Measurements from ENCODE around the gene NUP205. TPM values are rescaled to one million over a fixed set of nuclear protein-coding genes. Genes with fewer than 3 reads are reported as not detected.

NUP205 gene
- total and polyA plus RNA-seq, 2 of the 13 experiments (the other 11 are each of a cell fraction or from before 2014, with no cell fraction given) = 46.2 to 87.2 TPM

GRCh38 chr7:135557455-135558336 lies at the start of gene NUP205 (continued):
- TF ChIP-seq ATF7 (IDR thresholded peaks at IDR 0.05) = no peak
- 0 out of 2 replicates have a peak, but pooled peaks have one; percentile 33 for TF ChIP-seq ATF7 (CRISPR knock-in tag; IDR thresholded peaks at IDR 0.05)
- TF ChIP-seq, protein P1, sequence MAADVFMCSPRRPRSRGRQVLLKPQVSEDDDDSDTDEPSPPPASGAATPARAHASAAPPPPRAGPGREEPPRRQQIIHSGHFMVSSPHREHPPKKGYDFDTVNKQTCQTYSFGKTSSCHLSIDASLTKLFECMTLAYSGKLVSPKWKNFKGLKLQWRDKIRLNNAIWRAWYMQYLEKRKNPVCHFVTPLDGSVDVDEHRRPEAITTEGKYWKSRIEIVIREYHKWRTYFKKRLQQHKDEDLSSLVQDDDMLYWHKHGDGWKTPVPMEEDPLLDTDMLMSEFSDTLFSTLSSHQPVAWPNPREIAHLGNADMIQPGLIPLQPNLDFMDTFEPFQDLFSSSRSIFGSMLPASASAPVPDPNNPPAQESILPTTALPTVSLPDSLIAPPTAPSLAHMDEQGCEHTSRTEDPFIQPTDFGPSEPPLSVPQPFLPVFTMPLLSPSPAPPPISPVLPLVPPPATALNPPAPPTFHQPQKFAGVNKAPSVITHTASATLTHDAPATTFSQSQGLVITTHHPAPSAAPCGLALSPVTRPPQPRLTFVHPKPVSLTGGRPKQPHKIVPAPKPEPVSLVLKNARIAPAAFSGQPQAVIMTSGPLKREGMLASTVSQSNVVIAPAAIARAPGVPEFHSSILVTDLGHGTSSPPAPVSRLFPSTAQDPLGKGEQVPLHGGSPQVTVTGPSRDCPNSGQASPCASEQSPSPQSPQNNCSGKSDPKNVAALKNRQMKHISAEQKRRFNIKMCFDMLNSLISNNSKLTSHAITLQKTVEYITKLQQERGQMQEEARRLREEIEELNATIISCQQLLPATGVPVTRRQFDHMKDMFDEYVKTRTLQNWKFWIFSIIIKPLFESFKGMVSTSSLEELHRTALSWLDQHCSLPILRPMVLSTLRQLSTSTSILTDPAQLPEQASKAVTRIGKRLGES (CRISPR knock-in tag; IDR thresholded peaks at IDR 0.05; ENCODE audit: borderline replicate concordance) = no peak
- TF ChIP-seq TBP (CRISPR knock-in tag; IDR thresholded peaks at IDR 0.05) = no peak
- TF ChIP-seq, protein P2, sequence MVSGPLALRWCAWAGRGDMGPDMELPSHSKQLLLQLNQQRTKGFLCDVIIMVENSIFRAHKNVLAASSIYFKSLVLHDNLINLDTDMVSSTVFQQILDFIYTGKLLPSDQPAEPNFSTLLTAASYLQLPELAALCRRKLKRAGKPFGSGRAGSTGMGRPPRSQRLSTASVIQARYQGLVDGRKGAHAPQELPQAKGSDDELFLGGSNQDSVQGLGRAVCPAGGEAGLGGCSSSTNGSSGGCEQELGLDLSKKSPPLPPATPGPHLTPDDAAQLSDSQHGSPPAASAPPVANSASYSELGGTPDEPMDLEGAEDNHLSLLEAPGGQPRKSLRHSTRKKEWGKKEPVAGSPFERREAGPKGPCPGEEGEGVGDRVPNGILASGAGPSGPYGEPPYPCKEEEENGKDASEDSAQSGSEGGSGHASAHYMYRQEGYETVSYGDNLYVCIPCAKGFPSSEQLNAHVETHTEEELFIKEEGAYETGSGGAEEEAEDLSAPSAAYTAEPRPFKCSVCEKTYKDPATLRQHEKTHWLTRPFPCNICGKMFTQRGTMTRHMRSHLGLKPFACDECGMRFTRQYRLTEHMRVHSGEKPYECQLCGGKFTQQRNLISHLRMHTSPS (CRISPR knock-in tag; IDR thresholded peaks at IDR 0.05; ENCODE audit: low read depth) = no peak
- TF ChIP-seq CCDC6 (CRISPR knock-in tag; IDR thresholded peaks at IDR 0.05) = peak; percentile 73; the same call in 1 of the 2 replicates
- TF ChIP-seq IRF1 (CRISPR knock-in tag; IDR thresholded peaks at IDR 0.05; ENCODE audit: low read depth) = 0 out of 2 replicates have a peak, but pooled peaks have one; percentile 54
- peak; percentile 97 for TF ChIP-seq ZNF891 (CRISPR knock-in tag; IDR thresholded peaks at IDR 0.05)
- no peak for TF ChIP-seq HNRNPUL1 (IDR thresholded peaks at IDR 0.05; ENCODE audit: low read depth, low read length)
- TF ChIP-seq, protein P3, sequence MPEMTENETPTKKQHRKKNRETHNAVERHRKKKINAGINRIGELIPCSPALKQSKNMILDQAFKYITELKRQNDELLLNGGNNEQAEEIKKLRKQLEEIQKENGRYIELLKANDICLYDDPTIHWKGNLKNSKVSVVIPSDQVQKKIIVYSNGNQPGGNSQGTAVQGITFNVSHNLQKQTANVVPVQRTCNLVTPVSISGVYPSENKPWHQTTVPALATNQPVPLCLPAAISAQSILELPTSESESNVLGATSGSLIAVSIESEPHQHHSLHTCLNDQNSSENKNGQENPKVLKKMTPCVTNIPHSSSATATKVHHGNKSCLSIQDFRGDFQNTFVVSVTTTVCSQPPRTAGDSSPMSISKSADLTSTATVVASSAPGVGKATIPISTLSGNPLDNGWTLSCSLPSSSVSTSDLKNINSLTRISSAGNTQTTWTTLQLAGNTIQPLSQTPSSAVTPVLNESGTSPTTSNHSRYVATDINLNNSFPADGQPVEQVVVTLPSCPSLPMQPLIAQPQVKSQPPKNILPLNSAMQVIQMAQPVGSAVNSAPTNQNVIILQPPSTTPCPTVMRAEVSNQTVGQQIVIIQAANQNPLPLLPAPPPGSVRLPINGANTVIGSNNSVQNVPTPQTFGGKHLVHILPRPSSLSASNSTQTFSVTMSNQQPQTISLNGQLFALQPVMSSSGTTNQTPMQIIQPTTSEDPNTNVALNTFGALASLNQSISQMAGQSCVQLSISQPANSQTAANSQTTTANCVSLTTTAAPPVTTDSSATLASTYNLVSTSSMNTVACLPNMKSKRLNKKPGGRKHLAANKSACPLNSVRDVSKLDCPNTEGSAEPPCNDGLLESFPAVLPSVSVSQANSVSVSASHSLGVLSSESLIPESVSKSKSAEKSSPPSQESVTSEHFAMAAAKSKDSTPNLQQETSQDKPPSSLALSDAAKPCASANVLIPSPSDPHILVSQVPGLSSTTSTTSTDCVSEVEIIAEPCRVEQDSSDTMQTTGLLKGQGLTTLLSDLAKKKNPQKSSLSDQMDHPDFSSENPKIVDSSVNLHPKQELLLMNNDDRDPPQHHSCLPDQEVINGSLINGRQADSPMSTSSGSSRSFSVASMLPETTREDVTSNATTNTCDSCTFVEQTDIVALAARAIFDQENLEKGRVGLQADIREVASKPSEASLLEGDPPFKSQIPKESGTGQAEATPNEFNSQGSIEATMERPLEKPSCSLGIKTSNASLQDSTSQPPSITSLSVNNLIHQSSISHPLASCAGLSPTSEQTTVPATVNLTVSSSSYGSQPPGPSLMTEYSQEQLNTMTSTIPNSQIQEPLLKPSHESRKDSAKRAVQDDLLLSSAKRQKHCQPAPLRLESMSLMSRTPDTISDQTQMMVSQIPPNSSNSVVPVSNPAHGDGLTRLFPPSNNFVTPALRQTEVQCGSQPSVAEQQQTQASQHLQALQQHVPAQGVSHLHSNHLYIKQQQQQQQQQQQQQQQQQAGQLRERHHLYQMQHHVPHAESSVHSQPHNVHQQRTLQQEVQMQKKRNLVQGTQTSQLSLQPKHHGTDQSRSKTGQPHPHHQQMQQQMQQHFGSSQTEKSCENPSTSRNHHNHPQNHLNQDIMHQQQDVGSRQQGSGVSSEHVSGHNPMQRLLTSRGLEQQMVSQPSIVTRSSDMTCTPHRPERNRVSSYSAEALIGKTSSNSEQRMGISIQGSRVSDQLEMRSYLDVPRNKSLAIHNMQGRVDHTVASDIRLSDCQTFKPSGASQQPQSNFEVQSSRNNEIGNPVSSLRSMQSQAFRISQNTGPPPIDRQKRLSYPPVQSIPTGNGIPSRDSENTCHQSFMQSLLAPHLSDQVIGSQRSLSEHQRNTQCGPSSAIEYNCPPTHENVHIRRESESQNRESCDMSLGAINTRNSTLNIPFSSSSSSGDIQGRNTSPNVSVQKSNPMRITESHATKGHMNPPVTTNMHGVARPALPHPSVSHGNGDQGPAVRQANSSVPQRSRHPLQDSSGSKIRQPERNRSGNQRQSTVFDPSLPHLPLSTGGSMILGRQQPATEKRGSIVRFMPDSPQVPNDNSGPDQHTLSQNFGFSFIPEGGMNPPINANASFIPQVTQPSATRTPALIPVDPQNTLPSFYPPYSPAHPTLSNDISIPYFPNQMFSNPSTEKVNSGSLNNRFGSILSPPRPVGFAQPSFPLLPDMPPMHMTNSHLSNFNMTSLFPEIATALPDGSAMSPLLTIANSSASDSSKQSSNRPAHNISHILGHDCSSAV (CRISPR knock-in tag; IDR thresholded peaks at IDR 0.05; ENCODE audit: borderline replicate concordance) = no peak; the same call in 1 of the 2 replicates
- TF ChIP-seq ZNF883 (CRISPR knock-in tag; IDR thresholded peaks at IDR 0.05; ENCODE audit: not compliant biosample characterization) = peak; percentile 82
- TF ChIP-seq U2AF2 (IDR thresholded peaks at IDR 0.05; ENCODE audit: low read depth, low read length) = no peak
- no peak for TF ChIP-seq CEBPG (CRISPR knock-in tag; IDR thresholded peaks at IDR 0.05)
- no peak for TF ChIP-seq HOXA7 (CRISPR knock-in tag; IDR thresholded peaks at IDR 0.05)

Data from HepG2 (cell line).